MCF 10A (cell line): ENCODE measurements around the gene ARNT2. TPM values are rescaled to one million over a fixed set of nuclear protein-coding genes. Genes with fewer than 3 reads are reported as not detected.

Source experiments
- BruUV-seq: library from RNA; stranded (reverse); fragments of 400-500 nt; replicated peaks from 2 replicates; lab custom pipeline; 2021; lab: Mats Ljungman, UMichigan
- CTCF ChIA-PET: fragments of 300-600 bp; sonication (Branson Sonifier 250); formaldehyde crosslinking; extraction: SDS; loops from one replicate; lab custom pipeline; 2021; ENCODE audit warnings: antibody characterized with exemption, inconsistent platforms; lab: Yijun Ruan, JAX
- POLR2A ChIA-PET: fragments of 300-600, 350-650 bp; sonication (Branson Sonifier 250); formaldehyde crosslinking; extraction: SDS; loops from one replicate; lab custom pipeline; 2020; ENCODE audit warnings: antibody characterized with exemption, inconsistent platforms; lab: Yijun Ruan, JAX
- DNase-seq: peaks from one replicate; pipeline ENCODE4 v3.0.0-alpha.2; 2018; ENCODE audit not compliant: unreplicated experiment
- H3K27ac Mint-ChIP-seq: one replicate; pipeline ENCODE4 v1.8.0; 2022; ENCODE audit warnings: mild to moderate bottlenecking, low read depth, mixed read lengths; ENCODE audit not compliant: unreplicated experiment
- H3K27me3 Mint-ChIP-seq: one replicate; pipeline ENCODE4 v1.8.0; 2022; ENCODE audit warnings: mixed read lengths; ENCODE audit not compliant: insufficient read depth, unreplicated experiment
- H3K36me3 Mint-ChIP-seq: one replicate; pipeline ENCODE4 v1.8.0; 2022; ENCODE audit warnings: mild to moderate bottlenecking, moderate library complexity, mixed read lengths; ENCODE audit not compliant: insufficient read depth, unreplicated experiment
- H3K4me1 Mint-ChIP-seq: one replicate; pipeline ENCODE4 v1.8.0; 2022; ENCODE audit warnings: mixed read lengths; ENCODE audit not compliant: insufficient read depth, unreplicated experiment
- H3K4me3 Mint-ChIP-seq: one replicate; pipeline ENCODE4 v1.8.0; 2022; ENCODE audit warnings: mild to moderate bottlenecking, moderate library complexity, mixed read lengths; ENCODE audit not compliant: unreplicated experiment
- H3K9me3 Mint-ChIP-seq: one replicate; pipeline ENCODE4 v1.8.0; 2022; ENCODE audit warnings: mixed read lengths; ENCODE audit not compliant: unreplicated experiment
- CTCF ChIP-seq: fragments of 200-600 bp; IDR thresholded peaks from one replicate; pipeline ENCODE4 v1.8.0; 2022; ENCODE audit warnings: antibody characterized with exemption, mild to moderate bottlenecking; ENCODE audit not compliant: unreplicated experiment
- intact Hi-C: fragments of 100-400 bp; cut with micrococcal nuclease; formaldehyde crosslinking; loops from 2 replicates; pipeline ENCODE4 v1.14.1; 2022
- total RNA-seq: library from RNA; stranded (reverse); gene quantifications from 2 replicates; pipeline ENCODE4 v1.2.3, GENCODE V29; 2022

The ARNT2 gene
- total RNA-seq, 1 experiment from 2014 or later = 1.6 TPM

GRCh38 chr15:80585544-80586018 lies 181.4 kb downstream of the ARNT2 start:
- POLR2A ChIA-PET = interaction anchor here (0.7 to 3.0 kb wide), 9 partner anchors 18 to 112 kb away, joined by 3 to 18 read pairs (median 4); partner anchors contain the start of gene ABHD17C
- H3K27me3 Mint-ChIP-seq = no peaks in the 10 kb centered on the region
- no peak overlapping the region for H3K4me3 Mint-ChIP-seq
- peak; percentile 53 for DNase-seq
- no peak for TF ChIP-seq CTCF
- intact Hi-C loops = no loop called here
- no peaks in the 10 kb centered on the region for H3K9me3 Mint-ChIP-seq
- H3K36me3 Mint-ChIP-seq = no peaks in the 10 kb centered on the region
- CTCF ChIA-PET = interaction anchor here (0.6 to 3.0 kb wide), 8 partner anchors 9 to 444 kb away, joined by 3 to 12 read pairs (median 4); no protein-coding TSS in a partner anchor
- BruUV-seq = no TSS peak
- no peak overlapping the region for H3K27ac Mint-ChIP-seq
- peaks cover 59% of the 10 kb centered on the region for H3K4me1 Mint-ChIP-seq

- Mint-ChIP-seq H3K27ac (no peak overlapping the region), H3K36me3 (no peaks in the 10 kb centered on the region), H3K4me1 (peaks cover 53% of the 10 kb centered on the region), H3K27me3 (no peaks in the 10 kb centered on the region), H3K9me3 (no peaks in the 10 kb centered on the region), H3K4me3 (no peak overlapping the region)
- intact Hi-C loops = no loop called here
- DNase-seq = no peak
- no TSS peak for BruUV-seq
- ChIA-PET POLR2A (interaction anchor here (0.7 to 3.0 kb wide), 7 partner anchors 18 to 110 kb away, joined by 3 to 18 read pairs (median 4); partner anchors contain the start of gene ABHD17C), CTCF (interaction anchor here (0.6 to 3.0 kb wide), 13 partner anchors 8 to 200 kb away, joined by 3 to 12 read pairs (median 4); partner anchors contain the start of gene CEMIP)
- TF ChIP-seq CTCF = no peak
These were observed 182.0 kb downstream of the ARNT2 start for GRCh38 chr15:80586161-80586560.

DNA sequence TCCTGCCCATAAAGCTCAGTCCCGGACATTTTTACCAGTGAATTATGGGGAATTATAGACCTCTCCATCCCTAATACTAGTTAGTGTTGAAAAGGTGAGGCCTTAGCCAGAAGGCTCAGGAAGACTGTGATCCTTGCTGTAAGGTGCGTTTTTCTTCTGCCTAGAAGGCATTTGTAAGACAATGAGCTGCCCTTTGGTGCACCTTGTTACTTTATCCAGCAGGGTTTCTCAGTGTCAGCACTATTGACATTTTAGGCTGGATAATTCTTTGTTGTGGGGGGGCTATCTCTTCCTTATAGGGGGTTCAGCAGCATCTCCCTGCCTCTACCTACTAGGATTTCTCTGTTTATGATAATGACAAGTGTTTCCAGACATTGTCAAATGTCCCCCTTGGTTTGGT lies 182.8 kb downstream of the ARNT2 start:
- Mint-ChIP-seq H3K4me3 (no peak overlapping the region), H3K27ac (no peak overlapping the region), H3K27me3 (no peaks in the 10 kb centered on the region), H3K4me1 (peaks cover 45% of the 10 kb centered on the region), H3K36me3 (no peaks in the 10 kb centered on the region), H3K9me3 (no peaks in the 10 kb centered on the region)
- no peak for DNase-seq
- TF ChIP-seq CTCF = no peak
- CTCF ChIA-PET = interaction anchor here (0.6 to 3.0 kb wide), 9 partner anchors 11 to 348 kb away, joined by 3 to 23 read pairs (median 4); partner anchors contain the start of gene CEMIP
- intact Hi-C loops = no loop called here
- BruUV-seq = no TSS peak
- POLR2A ChIA-PET = interaction anchor here (0.9 to 3.0 kb wide), 7 partner anchors 9 to 118 kb away, joined by 3 to 18 read pairs (median 4); partner anchors contain the start of gene ABHD17C

DNA sequence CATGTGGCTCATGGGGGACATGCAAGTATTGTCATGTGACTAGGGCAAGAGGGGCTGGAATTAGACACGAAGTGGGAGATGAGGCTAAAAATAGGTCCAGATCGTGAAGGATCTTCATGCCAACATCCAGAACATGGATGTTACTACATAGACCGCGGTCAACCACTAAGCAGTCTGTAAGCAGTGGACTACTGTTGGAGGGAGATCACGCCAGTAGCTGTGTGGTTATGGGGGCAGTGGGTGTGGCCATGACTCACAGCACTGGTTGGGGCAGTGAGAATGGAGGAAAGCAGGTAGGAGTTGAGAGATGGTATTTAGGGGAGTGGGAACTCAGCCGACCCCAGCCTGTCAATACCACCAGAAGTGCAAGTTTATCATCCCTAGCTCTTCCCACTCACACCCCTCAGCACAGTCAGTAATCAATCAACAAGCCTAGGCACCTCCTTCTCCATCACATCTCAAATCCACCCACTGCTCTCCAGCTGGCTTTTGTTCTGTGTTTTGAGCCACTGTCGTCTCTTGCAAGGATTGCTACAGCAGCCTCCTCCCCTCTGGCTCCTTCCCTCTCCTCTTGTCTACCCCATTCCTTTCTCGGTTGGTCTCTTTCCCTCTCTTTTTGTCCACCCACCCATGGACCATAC lies 183.8 kb downstream of the ARNT2 start:
- Mint-ChIP-seq H3K36me3 (no peaks in the 10 kb centered on the region), H3K4me3 (peak overlapping the region; percentile 1), H3K27me3 (no peaks in the 10 kb centered on the region), H3K9me3 (no peaks in the 10 kb centered on the region), H3K27ac (peak overlapping the region; percentile 37), H3K4me1 (peaks cover 37% of the 10 kb centered on the region)
- DNase-seq = no peak
- BruUV-seq = no TSS peak
- intact Hi-C loops = no loop called here
- POLR2A ChIA-PET = interaction anchor here (0.6 to 3.0 kb wide), 8 partner anchors 8 to 121 kb away, joined by 3 to 18 read pairs (median 4); no protein-coding TSS in a partner anchor
- TF ChIP-seq CTCF = no peak
- CTCF ChIA-PET = interaction anchor here (1.4 to 3.0 kb wide), 5 partner anchors 10 to 191 kb away, joined by 4 to 23 read pairs (median 8); partner anchors contain the start of gene CEMIP
